Measurements from ENCODE around the gene EFCC1. TPM values are rescaled to one million over a fixed set of nuclear protein-coding genes. Genes with fewer than 3 reads are reported as not detected.

EFCC1 gene
- polyA plus RNA-seq, 4 donors: 1.6 to 3.7 (median 3.1) TPM; not detected in 1

- WGBS, 3 donors: 37 to 60% (median 56%) methylated on average over 9 of the region's 9 CpGs
- Histone ChIP-seq H3K4me3 (ENCODE audit: low read depth in 1 of 3, low read length in 3 of 3) (no peak overlapping the region), H3K9me3 (ENCODE audit: control insufficient read depth in 2 of 2, insufficient read depth in 1 of 2, low read depth in 1 of 2, low read length in 1 of 2) (no peaks in the 10 kb centered on the region), H3K4me1 (ENCODE audit: control insufficient read depth in 3 of 3, insufficient read depth in 2 of 3, low read depth in 1 of 3, low read length in 2 of 3) (peaks cover 0 to 20% (median 3%) of the 10 kb centered on the region in 3 donors), H3K36me3 (ENCODE audit: control insufficient read depth in 3 of 3, insufficient read depth in 2 of 3, low read depth in 1 of 3, low read length in 3 of 3) (no peaks in the 10 kb centered on the region), H3K27me3 (ENCODE audit: control insufficient read depth in 3 of 3, insufficient read depth in 3 of 3, low read length in 3 of 3) (no peaks in the 10 kb centered on the region), H3K27ac (ENCODE audit: low read depth in 1 of 3, low read length in 2 of 3) (peak overlapping the region in 1 of 3 donors; percentile 23)
- DNase-seq (no peak), FAIRE-seq (no peak)
Measured at GRCh38 chr3:129056451-129057173, 55.5 kb downstream of the EFCC1 start.

- no peaks in the 10 kb centered on the region for H3K36me3 ChIP-seq (ENCODE audit: control insufficient read depth in 3 of 3, insufficient read depth in 2 of 3, low read depth in 1 of 3, low read length in 3 of 3)
- peaks cover 0 to 14% (median 1%) of the 10 kb centered on the region in 3 donors for H3K4me1 ChIP-seq (ENCODE audit: control insufficient read depth in 3 of 3, insufficient read depth in 2 of 3, low read depth in 1 of 3, low read length in 2 of 3)
- no peaks in the 10 kb centered on the region for H3K27me3 ChIP-seq (ENCODE audit: control insufficient read depth in 3 of 3, insufficient read depth in 3 of 3, low read length in 3 of 3)
- 88 to 90% (median 90%) methylated on average over 4 of the region's 4 CpGs for WGBS, 3 donors
- no peak overlapping the region for H3K27ac ChIP-seq (ENCODE audit: low read depth in 1 of 3, low read length in 2 of 3)
- FAIRE-seq: no peak
- DNase-seq: no peak
- H3K4me3 ChIP-seq (ENCODE audit: low read depth in 1 of 3, low read length in 3 of 3): no peak overlapping the region
- no peaks in the 10 kb centered on the region for H3K9me3 ChIP-seq (ENCODE audit: control insufficient read depth in 2 of 2, insufficient read depth in 1 of 2, low read depth in 1 of 2, low read length in 1 of 2)
Measured at GRCh38 chr3:129057249-129057648, 56.1 kb downstream of the EFCC1 start.

GRCh38 chr3:129058441-129059200, 57.5 kb downstream of the EFCC1 start:
- FAIRE-seq (no peak), DNase-seq (peak in 1 of 2 donors; percentile 31)
- H3K27ac ChIP-seq (ENCODE audit: low read depth in 1 of 3, low read length in 2 of 3): no peak overlapping the region

GRCh38 chr3:129059311-129059958, 58.3 kb downstream of the EFCC1 start:
- peaks cover 0 to 6% (median 0%) of the 10 kb centered on the region in 3 donors for H3K4me1 ChIP-seq (ENCODE audit: control insufficient read depth in 3 of 3, insufficient read depth in 2 of 3, low read depth in 1 of 3, low read length in 2 of 3)
- FAIRE-seq: no peak
- no peaks in the 10 kb centered on the region for H3K9me3 ChIP-seq (ENCODE audit: control insufficient read depth in 2 of 2, insufficient read depth in 1 of 2, low read depth in 1 of 2, low read length in 1 of 2)
- no peak overlapping the region for H3K4me3 ChIP-seq (ENCODE audit: low read depth in 1 of 3, low read length in 3 of 3)
- 80 to 88% (median 84%) methylated on average over 10 to 11 of the region's 11 CpGs for WGBS, 3 donors
- H3K36me3 ChIP-seq (ENCODE audit: control insufficient read depth in 3 of 3, insufficient read depth in 2 of 3, low read depth in 1 of 3, low read length in 3 of 3): no peaks in the 10 kb centered on the region
- H3K27me3 ChIP-seq (ENCODE audit: control insufficient read depth in 3 of 3, insufficient read depth in 3 of 3, low read length in 3 of 3): no peaks in the 10 kb centered on the region
- no peak for DNase-seq
- H3K27ac ChIP-seq (ENCODE audit: low read depth in 1 of 3, low read length in 2 of 3): no peak overlapping the region

More at GRCh38 chr3:129058441-129059200, 57.5 kb downstream of the EFCC1 start:
- Histone ChIP-seq H3K4me1 (ENCODE audit: control insufficient read depth in 3 of 3, insufficient read depth in 2 of 3, low read depth in 1 of 3, low read length in 2 of 3) (peaks cover 0 to 6% (median 0%) of the 10 kb centered on the region in 3 donors), H3K36me3 (ENCODE audit: control insufficient read depth in 3 of 3, insufficient read depth in 2 of 3, low read depth in 1 of 3, low read length in 3 of 3) (no peaks in the 10 kb centered on the region), H3K4me3 (ENCODE audit: low read depth in 1 of 3, low read length in 3 of 3) (no peak overlapping the region), H3K9me3 (ENCODE audit: control insufficient read depth in 2 of 2, insufficient read depth in 1 of 2, low read depth in 1 of 2, low read length in 1 of 2) (no peaks in the 10 kb centered on the region), H3K27me3 (ENCODE audit: control insufficient read depth in 3 of 3, insufficient read depth in 3 of 3, low read length in 3 of 3) (no peaks in the 10 kb centered on the region)
- WGBS, 3 donors: 30 to 49% (median 34%) methylated on average over 4 of the region's 4 CpGs

- Histone ChIP-seq H3K9me3 (ENCODE audit: control insufficient read depth in 2 of 2, insufficient read depth in 1 of 2, low read depth in 1 of 2, low read length in 1 of 2) (no peaks in the 10 kb centered on the region), H3K4me3 (ENCODE audit: low read depth in 1 of 3, low read length in 3 of 3) (no peak within 1 kb of the TSS), H3K27me3 (ENCODE audit: control insufficient read depth in 3 of 3, insufficient read depth in 3 of 3, low read length in 3 of 3) (no peaks in the 10 kb centered on the region), H3K36me3 (ENCODE audit: control insufficient read depth in 3 of 3, insufficient read depth in 2 of 3, low read depth in 1 of 3, low read length in 3 of 3) (no peaks in the 10 kb centered on the region), H3K4me1 (ENCODE audit: control insufficient read depth in 3 of 3, insufficient read depth in 2 of 3, low read depth in 1 of 3, low read length in 2 of 3) (peaks cover 0 to 1% (median 0%) of the 10 kb centered on the region in 3 donors), H3K27ac (ENCODE audit: low read depth in 1 of 3, low read length in 2 of 3) (no peak within 1 kb of the TSS)
- FAIRE-seq: no peak
- DNase-seq: no peak
- 79 to 84% (median 81%) methylated on average over 13 of the region's 13 CpGs for WGBS, 3 donors
Measured at GRCh38 chr3:129060276-129061022, 59.3 kb downstream of the EFCC1 start, which contains the start of gene GP9. GP9 (plus strand) TSS chr3:129060779; CDS start chr3:129061740, 961 bp downstream.

- Histone ChIP-seq H3K27ac (ENCODE audit: low read depth in 1 of 3, low read length in 2 of 3) (no peak overlapping the region), H3K27me3 (ENCODE audit: control insufficient read depth in 3 of 3, insufficient read depth in 3 of 3, low read length in 3 of 3) (no peaks in the 10 kb centered on the region), H3K4me3 (ENCODE audit: low read depth in 1 of 3, low read length in 3 of 3) (no peak overlapping the region), H3K4me1 (ENCODE audit: control insufficient read depth in 3 of 3, insufficient read depth in 2 of 3, low read depth in 1 of 3, low read length in 2 of 3) (peaks cover 0 to 3% (median 0%) of the 10 kb centered on the region in 3 donors), H3K9me3 (ENCODE audit: control insufficient read depth in 2 of 2, insufficient read depth in 1 of 2, low read depth in 1 of 2, low read length in 1 of 2) (no peaks in the 10 kb centered on the region), H3K36me3 (ENCODE audit: control insufficient read depth in 3 of 3, insufficient read depth in 2 of 3, low read depth in 1 of 3, low read length in 3 of 3) (no peaks in the 10 kb centered on the region)
- DNase-seq: no peak
- FAIRE-seq: no peak
- WGBS, 3 donors: 89 to 95% (median 91%) methylated on average over 17 to 19 of the region's 19 CpGs
Measured at GRCh38 chr3:129061023-129061887, 60.2 kb downstream of the EFCC1 start.

- no peak for FAIRE-seq
- Histone ChIP-seq H3K27me3 (ENCODE audit: control insufficient read depth in 3 of 3, insufficient read depth in 3 of 3, low read length in 3 of 3) (no peaks in the 10 kb centered on the region), H3K4me1 (ENCODE audit: control insufficient read depth in 3 of 3, insufficient read depth in 2 of 3, low read depth in 1 of 3, low read length in 2 of 3) (peaks cover 0 to 3% (median 0%) of the 10 kb centered on the region in 3 donors), H3K36me3 (ENCODE audit: control insufficient read depth in 3 of 3, insufficient read depth in 2 of 3, low read depth in 1 of 3, low read length in 3 of 3) (no peaks in the 10 kb centered on the region), H3K27ac (ENCODE audit: low read depth in 1 of 3, low read length in 2 of 3) (no peak overlapping the region), H3K4me3 (ENCODE audit: low read depth in 1 of 3, low read length in 3 of 3) (no peak overlapping the region), H3K9me3 (ENCODE audit: control insufficient read depth in 2 of 2, insufficient read depth in 1 of 2, low read depth in 1 of 2, low read length in 1 of 2) (no peaks in the 10 kb centered on the region)
- WGBS, 3 donors: 90 to 94% (median 92%) methylated on average over 30 to 32 of the region's 32 CpGs
- DNase-seq: no peak
Measured at GRCh38 chr3:129061888-129062834, 61.1 kb downstream of the EFCC1 start.
